Measurements from ENCODE around the gene SLC44A4.
A peak's percentile ranks its signal among the peaks of the same experiment; 100 is the strongest.
"Not testable (repeated sequence)": the region's sequence is repeated elsewhere in the genome, so short reads cannot be mapped to it uniquely, and the experiment has no call there.

SLC44A4 gene

GRCh38 chr6:31861919-31862343, 16.9 kb downstream of the SLC44A4 start:
- DNase-seq = no peak
- Histone ChIP-seq H3K36me3 (ENCODE audit: control insufficient read depth, insufficient read depth, low read length) (peaks cover 17% of the 10 kb centered on the region), H3K9me3 (ENCODE audit: control insufficient read depth, low read length) (no peaks in the 10 kb centered on the region), H3K27me3 (replicated peaks; ENCODE audit: control insufficient read depth, insufficient read depth, low read length, poor library complexity, severe bottlenecking) (no peaks in the 10 kb centered on the region), H3K27ac (ENCODE audit: insufficient read depth, low read length, poor library complexity, severe bottlenecking) (peak overlapping the region; percentile 89), H3K4me3 (ENCODE audit: insufficient read depth, low read depth, low read length, poor library complexity, severe bottlenecking) (peak overlapping the region; percentile 78), H3K4me1 (ENCODE audit: control insufficient read depth, insufficient read depth, low read length, poor library complexity, severe bottlenecking) (peaks cover 16% of the 10 kb centered on the region)

- peaks cover 16% of the 10 kb centered on the region for H3K4me1 ChIP-seq (ENCODE audit: control insufficient read depth, insufficient read depth, low read length, poor library complexity, severe bottlenecking)
- H3K9me3 ChIP-seq (ENCODE audit: control insufficient read depth, low read length) = no peaks in the 10 kb centered on the region
- H3K27me3 ChIP-seq (replicated peaks; ENCODE audit: control insufficient read depth, insufficient read depth, low read length, poor library complexity, severe bottlenecking) = no peaks in the 10 kb centered on the region
- H3K4me3 ChIP-seq (ENCODE audit: insufficient read depth, low read depth, low read length, poor library complexity, severe bottlenecking) = no peak overlapping the region
- DNase-seq = no peak
- H3K36me3 ChIP-seq (ENCODE audit: control insufficient read depth, insufficient read depth, low read length) = peaks cover 17% of the 10 kb centered on the region
- H3K27ac ChIP-seq (ENCODE audit: insufficient read depth, low read length, poor library complexity, severe bottlenecking) = no peak overlapping the region
These were observed 17.6 kb downstream of the SLC44A4 start for GRCh38 chr6:31861150-31861549.

- no peak overlapping the region for H3K4me3 ChIP-seq (ENCODE audit: insufficient read depth, low read depth, low read length, poor library complexity, severe bottlenecking)
- DNase-seq = no peak
- peaks cover 16% of the 10 kb centered on the region for H3K4me1 ChIP-seq (ENCODE audit: control insufficient read depth, insufficient read depth, low read length, poor library complexity, severe bottlenecking)
- H3K27me3 ChIP-seq (replicated peaks; ENCODE audit: control insufficient read depth, insufficient read depth, low read length, poor library complexity, severe bottlenecking) = no peaks in the 10 kb centered on the region
- H3K9me3 ChIP-seq (ENCODE audit: control insufficient read depth, low read length) = no peaks in the 10 kb centered on the region
- H3K36me3 ChIP-seq (ENCODE audit: control insufficient read depth, insufficient read depth, low read length) = peaks cover 17% of the 10 kb centered on the region
- H3K27ac ChIP-seq (ENCODE audit: insufficient read depth, low read length, poor library complexity, severe bottlenecking) = no peak overlapping the region
These were observed 18.4 kb downstream of the SLC44A4 start for GRCh38 chr6:31860349-31860748.

GRCh38 chr6:31859923-31860322, 18.9 kb downstream of the SLC44A4 start:
- H3K9me3 ChIP-seq (ENCODE audit: control insufficient read depth, low read length) = no peaks in the 10 kb centered on the region
- no peak overlapping the region for H3K4me3 ChIP-seq (ENCODE audit: insufficient read depth, low read depth, low read length, poor library complexity, severe bottlenecking)
- peaks cover 17% of the 10 kb centered on the region for H3K36me3 ChIP-seq (ENCODE audit: control insufficient read depth, insufficient read depth, low read length)
- H3K4me1 ChIP-seq (ENCODE audit: control insufficient read depth, insufficient read depth, low read length, poor library complexity, severe bottlenecking) = peaks cover 16% of the 10 kb centered on the region
- no peaks in the 10 kb centered on the region for H3K27me3 ChIP-seq (replicated peaks; ENCODE audit: control insufficient read depth, insufficient read depth, low read length, poor library complexity, severe bottlenecking)
- no peak overlapping the region for H3K27ac ChIP-seq (ENCODE audit: insufficient read depth, low read length, poor library complexity, severe bottlenecking)
- DNase-seq = no peak

DNA sequence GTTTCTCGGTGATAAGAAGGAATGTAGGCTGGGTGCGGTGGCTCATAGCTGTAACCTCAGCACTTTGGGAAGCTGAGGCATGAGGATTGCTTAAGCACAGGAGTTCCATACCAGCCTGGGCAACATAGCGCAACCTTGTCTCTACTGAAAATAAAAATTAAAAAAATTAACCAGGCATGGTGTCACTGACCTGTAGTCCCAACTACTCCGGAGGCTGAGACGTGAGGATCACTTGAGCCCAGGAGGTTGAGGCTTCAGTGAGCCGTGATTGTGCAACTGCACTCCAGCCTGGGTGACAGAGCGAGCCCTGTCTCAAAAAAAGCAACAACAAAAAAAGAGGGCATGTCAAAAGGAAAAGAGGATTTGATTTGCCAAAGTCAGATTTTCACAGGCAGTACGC, 20.1 kb downstream of the SLC44A4 start:
- Histone ChIP-seq H3K4me1 (ENCODE audit: control insufficient read depth, insufficient read depth, low read length, poor library complexity, severe bottlenecking) (peaks cover 10% of the 10 kb centered on the region), H3K9me3 (ENCODE audit: control insufficient read depth, low read length) (no peaks in the 10 kb centered on the region), H3K27me3 (replicated peaks; ENCODE audit: control insufficient read depth, insufficient read depth, low read length, poor library complexity, severe bottlenecking) (no peaks in the 10 kb centered on the region), H3K4me3 (ENCODE audit: insufficient read depth, low read depth, low read length, poor library complexity, severe bottlenecking) (no peak overlapping the region), H3K36me3 (ENCODE audit: control insufficient read depth, insufficient read depth, low read length) (peaks cover 17% of the 10 kb centered on the region), H3K27ac (ENCODE audit: insufficient read depth, low read length, poor library complexity, severe bottlenecking) (no peak overlapping the region)
- no peak for DNase-seq

DNA sequence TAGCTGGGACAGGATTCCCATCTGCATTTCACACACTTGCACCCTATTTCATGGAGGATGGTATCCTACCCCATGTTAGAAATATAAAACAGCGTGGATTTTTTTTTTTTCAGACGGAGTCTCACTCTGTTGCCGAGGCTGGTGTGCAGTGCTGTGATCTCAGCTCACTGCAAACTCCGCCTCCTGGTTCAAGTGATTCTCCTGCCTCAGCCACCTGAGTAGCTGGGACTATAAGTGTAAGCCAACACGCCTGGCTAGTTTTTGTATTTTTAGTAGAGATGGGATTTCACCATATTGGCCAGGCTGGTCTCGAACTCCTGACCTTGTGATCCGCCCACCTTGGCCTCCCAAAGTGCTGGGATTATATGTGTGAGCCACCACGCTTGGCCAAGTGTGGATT, 21.0 kb downstream of the SLC44A4 start:
- not testable (repeated sequence) for DNase-seq; H3K4me3 ChIP-seq (ENCODE audit: insufficient read depth, low read depth, low read length, poor library complexity, severe bottlenecking); H3K27ac ChIP-seq (ENCODE audit: insufficient read depth, low read length, poor library complexity, severe bottlenecking); H3K9me3 ChIP-seq (ENCODE audit: control insufficient read depth, low read length); H3K4me1 ChIP-seq (ENCODE audit: control insufficient read depth, insufficient read depth, low read length, poor library complexity, severe bottlenecking); H3K27me3 ChIP-seq (replicated peaks; ENCODE audit: control insufficient read depth, insufficient read depth, low read length, poor library complexity, severe bottlenecking)
- peaks cover 17% of the 10 kb centered on the region for H3K36me3 ChIP-seq (ENCODE audit: control insufficient read depth, insufficient read depth, low read length)

DNA sequence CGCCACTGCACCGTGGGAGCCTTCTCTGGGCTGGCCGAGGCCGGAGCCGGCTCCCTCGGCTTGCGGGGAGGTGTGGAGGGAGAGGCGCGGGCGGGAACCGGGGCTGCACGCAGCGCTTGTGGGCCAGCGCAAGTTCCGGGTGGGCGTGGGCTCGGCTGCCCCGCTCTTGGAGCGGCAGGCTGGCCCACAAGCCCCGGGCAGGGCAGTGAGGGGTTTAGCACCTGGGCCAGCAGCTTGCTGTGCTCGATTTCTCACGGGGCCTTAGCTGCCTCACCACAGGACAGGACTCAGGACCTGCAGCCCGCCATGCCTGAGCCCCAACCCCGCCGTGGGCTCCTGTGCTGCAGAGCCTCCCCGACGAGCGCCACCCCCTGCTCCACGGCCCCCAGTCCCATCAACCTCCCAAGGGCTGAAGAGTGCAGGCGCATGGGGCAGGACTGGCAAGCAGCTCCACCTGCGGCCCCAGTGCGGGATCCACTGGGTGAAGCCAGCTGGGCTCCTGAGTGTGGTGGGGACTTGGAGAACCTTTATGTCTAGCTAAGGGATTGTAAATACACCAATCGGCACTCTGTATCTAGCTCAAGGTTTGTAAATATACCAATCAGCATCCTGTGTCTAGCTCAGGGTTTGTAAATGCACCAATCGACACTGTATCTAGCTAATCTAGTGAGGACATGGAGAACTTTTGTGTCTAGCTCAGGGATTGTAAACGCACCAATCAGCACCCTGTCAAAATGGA, 26.6 kb downstream of the SLC44A4 start:
- not testable (repeated sequence) for H3K27me3 ChIP-seq (replicated peaks; ENCODE audit: control insufficient read depth, insufficient read depth, low read length, poor library complexity, severe bottlenecking); H3K36me3 ChIP-seq (ENCODE audit: control insufficient read depth, insufficient read depth, low read length); H3K27ac ChIP-seq (ENCODE audit: insufficient read depth, low read length, poor library complexity, severe bottlenecking); H3K9me3 ChIP-seq (ENCODE audit: control insufficient read depth, low read length); H3K4me1 ChIP-seq (ENCODE audit: control insufficient read depth, insufficient read depth, low read length, poor library complexity, severe bottlenecking); H3K4me3 ChIP-seq (ENCODE audit: insufficient read depth, low read depth, low read length, poor library complexity, severe bottlenecking); DNase-seq

DNA sequence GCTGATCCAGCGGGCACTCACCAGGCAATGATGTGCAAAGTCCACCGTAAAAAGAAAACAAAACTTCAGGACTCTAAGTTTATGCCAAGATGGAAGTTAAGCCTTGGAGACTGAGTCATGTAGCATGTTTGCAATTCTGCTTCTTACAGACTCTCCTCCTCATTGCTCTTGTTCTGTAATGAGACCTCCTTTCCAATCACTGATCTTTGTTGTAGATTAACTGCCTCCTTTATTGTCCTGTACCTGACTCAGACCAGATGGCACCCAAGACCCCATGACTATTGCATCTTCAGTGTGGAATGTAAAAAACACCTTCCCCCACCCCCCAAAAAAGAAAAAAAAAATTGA, 27.3 kb downstream of the SLC44A4 start:
- H3K4me1 ChIP-seq (ENCODE audit: control insufficient read depth, insufficient read depth, low read length, poor library complexity, severe bottlenecking) = no peaks in the 10 kb centered on the region
- H3K27me3 ChIP-seq (replicated peaks; ENCODE audit: control insufficient read depth, insufficient read depth, low read length, poor library complexity, severe bottlenecking) = no peaks in the 10 kb centered on the region
- H3K4me3 ChIP-seq (ENCODE audit: insufficient read depth, low read depth, low read length, poor library complexity, severe bottlenecking) = no peak overlapping the region
- no peak overlapping the region for H3K27ac ChIP-seq (ENCODE audit: insufficient read depth, low read length, poor library complexity, severe bottlenecking)
- no peaks in the 10 kb centered on the region for H3K9me3 ChIP-seq (ENCODE audit: control insufficient read depth, low read length)
- no peaks in the 10 kb centered on the region for H3K36me3 ChIP-seq (ENCODE audit: control insufficient read depth, insufficient read depth, low read length)
- no peak for DNase-seq

GRCh38 chr6:31850765-31851484, 27.9 kb downstream of the SLC44A4 start:
- H3K27ac ChIP-seq (ENCODE audit: insufficient read depth, low read length, poor library complexity, severe bottlenecking) = no peak overlapping the region
- H3K36me3 ChIP-seq (ENCODE audit: control insufficient read depth, insufficient read depth, low read length) = no peaks in the 10 kb centered on the region
- no peak for DNase-seq
- no peaks in the 10 kb centered on the region for H3K4me1 ChIP-seq (ENCODE audit: control insufficient read depth, insufficient read depth, low read length, poor library complexity, severe bottlenecking)
- no peak overlapping the region for H3K4me3 ChIP-seq (ENCODE audit: insufficient read depth, low read depth, low read length, poor library complexity, severe bottlenecking)
- H3K9me3 ChIP-seq (ENCODE audit: control insufficient read depth, low read length) = no peaks in the 10 kb centered on the region
- H3K27me3 ChIP-seq (replicated peaks; ENCODE audit: control insufficient read depth, insufficient read depth, low read length, poor library complexity, severe bottlenecking) = no peaks in the 10 kb centered on the region

DNA sequence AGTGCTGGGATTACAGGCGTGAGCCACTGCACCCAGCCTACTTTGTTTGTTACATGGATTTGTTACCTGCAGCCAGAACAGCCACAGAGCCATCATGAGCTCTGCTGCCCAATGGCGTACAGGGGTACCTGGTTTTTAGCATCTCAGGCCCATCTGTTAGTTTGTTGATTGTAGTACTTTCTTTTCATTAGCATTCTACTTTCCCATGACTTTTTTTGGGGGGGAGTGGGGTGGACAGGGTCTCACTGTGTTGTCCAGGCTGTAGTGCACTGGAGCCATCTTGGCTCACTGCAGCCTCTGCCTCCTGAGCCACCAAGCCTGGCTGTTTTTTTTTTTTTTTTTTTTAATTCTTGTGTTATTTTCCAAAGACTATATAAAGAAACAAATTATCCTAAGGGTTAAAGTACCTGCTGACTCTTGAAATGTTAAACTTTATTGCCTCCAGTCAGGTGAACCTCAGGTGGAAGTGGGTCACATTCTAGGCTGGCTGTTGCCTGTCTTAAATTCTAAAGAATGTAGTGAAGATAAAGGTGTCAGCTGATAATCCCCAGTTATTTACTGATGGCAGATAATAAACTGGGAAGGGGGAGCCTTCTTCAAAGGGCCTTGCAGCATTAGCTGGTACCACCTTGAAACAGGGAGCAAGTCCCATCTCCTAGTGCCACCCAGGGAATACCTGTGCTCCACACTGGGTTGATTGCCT, 31.4 kb downstream of the SLC44A4 start:
- Histone ChIP-seq H3K9me3 (ENCODE audit: control insufficient read depth, low read length) (no peaks in the 10 kb centered on the region), H3K4me3 (ENCODE audit: insufficient read depth, low read depth, low read length, poor library complexity, severe bottlenecking) (no peak overlapping the region), H3K4me1 (ENCODE audit: control insufficient read depth, insufficient read depth, low read length, poor library complexity, severe bottlenecking) (no peaks in the 10 kb centered on the region), H3K27ac (ENCODE audit: insufficient read depth, low read length, poor library complexity, severe bottlenecking) (no peak overlapping the region), H3K36me3 (ENCODE audit: control insufficient read depth, insufficient read depth, low read length) (no peaks in the 10 kb centered on the region), H3K27me3 (replicated peaks; ENCODE audit: control insufficient read depth, insufficient read depth, low read length, poor library complexity, severe bottlenecking) (no peaks in the 10 kb centered on the region)
- no peak for DNase-seq

All from effector memory CD4-positive, alpha-beta T cell (primary cell).